ENCODE measurements around the gene RBM19. TPM values are rescaled to one million over a fixed set of nuclear protein-coding genes. Genes with fewer than 3 reads are reported as not detected.

Gene RBM19
- total and polyA plus RNA-seq, 2 of the 4 experiments (the other 2 are of a cell fraction): 18.7 to 19.2 TPM

GRCh38 chr12:113805673-113806072, 160.5 kb downstream of the RBM19 start:
- Histone ChIP-seq H2AK9ac (replicated peaks; ENCODE audit: low read depth, low read length, poor library complexity) (no peak overlapping the region), H2BK20ac (ENCODE audit: low read depth, low read length) (no peak overlapping the region), H2AK5ac (ENCODE audit: low read depth, low read length) (no peak overlapping the region), H2BK120ac (ENCODE audit: low read depth, low read length) (no peak overlapping the region), H3K18ac (ENCODE audit: low read depth, low read length) (no peak overlapping the region), H2BK15ac (ENCODE audit: low read depth, low read length) (no peak overlapping the region), H4K8ac (ENCODE audit: low read depth in 2 of 2, low read length in 2 of 2) (no peak overlapping the region), H4K20me1 (ENCODE audit: insufficient read depth, low read length) (no peaks in the 10 kb centered on the region), H3K56ac (ENCODE audit: extremely low read depth, insufficient read depth, low read length) (no peak overlapping the region), H3K9me1 (ENCODE audit: insufficient read depth, low read length) (no peaks in the 10 kb centered on the region), H3K79me1 (ENCODE audit: low read depth in 1 of 2, low read length in 2 of 2) (no peaks in the 10 kb centered on the region), H3K4me3 (ENCODE audit: insufficient read depth, low read depth, low read length) (no peak overlapping the region), H3K23ac (ENCODE audit: low read depth, low read length) (no peak overlapping the region), H2AFZ (replicated peaks; ENCODE audit: low read length, poor library complexity) (no peak overlapping the region), H3K14ac (replicated peaks; ENCODE audit: low read depth, low read length) (no peak overlapping the region), H3K9me3 (ENCODE audit: control insufficient read depth, insufficient read depth, low read length) (peaks cover 4% of the 10 kb centered on the region), H3K4me2 (ENCODE audit: low read depth, low read length) (no peak overlapping the region), H3K9ac (ENCODE audit: low read depth, low read length) (no peak overlapping the region), H3K27me3 (ENCODE audit: control insufficient read depth, insufficient read depth, low read length) (no peaks in the 10 kb centered on the region; the same call in 1 of the 2 replicates), H4K5ac (ENCODE audit: low read depth, low read length) (no peak overlapping the region), H3K27ac (ENCODE audit: insufficient read depth, low read length) (no peak overlapping the region), H3K4me1 (ENCODE audit: control insufficient read depth, insufficient read depth, low read length) (no peaks in the 10 kb centered on the region), H3K36me3 (ENCODE audit: control insufficient read depth, insufficient read depth, low read length) (no peaks in the 10 kb centered on the region), H4K91ac (ENCODE audit: insufficient read depth, low read depth, low read length) (no peak overlapping the region), H2BK5ac (ENCODE audit: low read depth, low read length, poor library complexity, severe bottlenecking) (no peak overlapping the region), H3K4ac (ENCODE audit: low read depth, low read length) (no peak overlapping the region)
- dilution Hi-C loops (cut with HindIII; ENCODE audit: low sequenced_read_pairs, unreplicated experiment): no loop called here
- no peak for DNase-seq
- BruUV-seq (replicated peaks): no TSS peak
- no peak for ATAC-seq (ENCODE audit: low read depth)
- WGBS, 2 experiments (ENCODE audit: extremely low coverage in 2 of 2, insufficient read length in 1 of 2): 80% methylated on average over 1 of the region's 5 CpGs; no CpG with 5 or more reads in 1 of the 2 experiments
- in situ Hi-C loops (cut with MboI; ENCODE audit: low sequenced_read_pairs): no loop called here
- TF ChIP-seq RAD21 (IDR thresholded peaks at IDR 0.05; ENCODE audit: low read length) (no peak), MAFK (IDR thresholded peaks at IDR 0.05; ENCODE audit: low read depth, low read length) (no peak), BHLHE40 (IDR thresholded peaks at IDR 0.05; ENCODE audit: low read depth, low read length) (no peak), POLR2A (IDR thresholded peaks at IDR 0.05; ENCODE audit: low read depth, low read length) (no peak), USF2 (IDR thresholded peaks at IDR 0.05; ENCODE audit: low read depth, low read length) (no peak), FOS (IDR thresholded peaks at IDR 0.05; ENCODE audit: low read depth, low read length) (no peak), CHD1 (IDR thresholded peaks at IDR 0.05; ENCODE audit: low read depth, low read length) (no peak), MXI1 (IDR thresholded peaks at IDR 0.05; ENCODE audit: borderline replicate concordance, low read depth, low read length) (no peak), MAZ (IDR thresholded peaks at IDR 0.05; ENCODE audit: borderline replicate concordance, low read depth, low read length) (no peak), NFE2L2 (IDR thresholded peaks at IDR 0.05; ENCODE audit: low read depth, low read length) (no peak), RCOR1 (IDR thresholded peaks at IDR 0.05; ENCODE audit: insufficient replicate concordance, low read length) (no peak), RFX5 (IDR thresholded peaks at IDR 0.05; ENCODE audit: low read depth, low read length) (no peak), SMC3 (IDR thresholded peaks at IDR 0.05; ENCODE audit: low read depth, low read length) (no peak), CEBPB (IDR thresholded peaks at IDR 0.05; ENCODE audit: low read depth, low read length) (no peak)
- TF ChIP-seq, protein P1, sequence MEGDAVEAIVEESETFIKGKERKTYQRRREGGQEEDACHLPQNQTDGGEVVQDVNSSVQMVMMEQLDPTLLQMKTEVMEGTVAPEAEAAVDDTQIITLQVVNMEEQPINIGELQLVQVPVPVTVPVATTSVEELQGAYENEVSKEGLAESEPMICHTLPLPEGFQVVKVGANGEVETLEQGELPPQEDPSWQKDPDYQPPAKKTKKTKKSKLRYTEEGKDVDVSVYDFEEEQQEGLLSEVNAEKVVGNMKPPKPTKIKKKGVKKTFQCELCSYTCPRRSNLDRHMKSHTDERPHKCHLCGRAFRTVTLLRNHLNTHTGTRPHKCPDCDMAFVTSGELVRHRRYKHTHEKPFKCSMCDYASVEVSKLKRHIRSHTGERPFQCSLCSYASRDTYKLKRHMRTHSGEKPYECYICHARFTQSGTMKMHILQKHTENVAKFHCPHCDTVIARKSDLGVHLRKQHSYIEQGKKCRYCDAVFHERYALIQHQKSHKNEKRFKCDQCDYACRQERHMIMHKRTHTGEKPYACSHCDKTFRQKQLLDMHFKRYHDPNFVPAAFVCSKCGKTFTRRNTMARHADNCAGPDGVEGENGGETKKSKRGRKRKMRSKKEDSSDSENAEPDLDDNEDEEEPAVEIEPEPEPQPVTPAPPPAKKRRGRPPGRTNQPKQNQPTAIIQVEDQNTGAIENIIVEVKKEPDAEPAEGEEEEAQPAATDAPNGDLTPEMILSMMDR (conservative IDR thresholded peaks at IDR 0.05; ENCODE audit: low read depth, low read length): no peak
- TF ChIP-seq, protein P2, sequence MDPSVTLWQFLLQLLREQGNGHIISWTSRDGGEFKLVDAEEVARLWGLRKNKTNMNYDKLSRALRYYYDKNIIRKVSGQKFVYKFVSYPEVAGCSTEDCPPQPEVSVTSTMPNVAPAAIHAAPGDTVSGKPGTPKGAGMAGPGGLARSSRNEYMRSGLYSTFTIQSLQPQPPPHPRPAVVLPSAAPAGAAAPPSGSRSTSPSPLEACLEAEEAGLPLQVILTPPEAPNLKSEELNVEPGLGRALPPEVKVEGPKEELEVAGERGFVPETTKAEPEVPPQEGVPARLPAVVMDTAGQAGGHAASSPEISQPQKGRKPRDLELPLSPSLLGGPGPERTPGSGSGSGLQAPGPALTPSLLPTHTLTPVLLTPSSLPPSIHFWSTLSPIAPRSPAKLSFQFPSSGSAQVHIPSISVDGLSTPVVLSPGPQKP (IDR thresholded peaks at IDR 0.05; ENCODE audit: borderline replicate concordance, low read depth, low read length): no peak
- intact Hi-C loops (cut with micrococcal nuclease): no loop called here
- CTCF ChIA-PET: no interaction called here
- POLR2A ChIA-PET (ENCODE audit: unreplicated experiment): no interaction called here
